ENCODE measurements around the gene TPRG1L.
"Not testable (repeated sequence)": the region's sequence is repeated elsewhere in the genome, so short reads cannot be mapped to it uniquely, and the experiment has no call there.

TPRG1L gene

GRCh38 chr1:3624200-3625136 is at the start of gene TPRG1L:
Gene TPRG1L, plus strand, starts transcription at chr1:3625015. Its CDS starts 58 bp downstream, at chr1:3625073.
- peak; percentile 99 for DNase-seq

GRCh38 chr1:3575515-3575914 is 49.3 kb upstream of the TPRG1L start:
- DNase-seq: not testable (repeated sequence)

- DNase-seq: no peak
Measured at GRCh38 chr1:3575993-3576392, 48.8 kb upstream of the TPRG1L start.

GRCh38 chr1:3577300-3577699 is 47.5 kb upstream of the TPRG1L start:
- no peak for DNase-seq

- no peak for DNase-seq
Measured at GRCh38 chr1:3577711-3578432, 46.9 kb upstream of the TPRG1L start.

- DNase-seq: no peak
Measured at GRCh38 chr1:3578433-3578805, 46.4 kb upstream of the TPRG1L start.

- DNase-seq: no peak
Measured at GRCh38 chr1:3578906-3579305, 45.9 kb upstream of the TPRG1L start.

- no peak for DNase-seq
Measured at GRCh38 chr1:3579626-3580025, 45.2 kb upstream of the TPRG1L start.

- no peak for DNase-seq
Measured at GRCh38 chr1:3580231-3580630, 44.6 kb upstream of the TPRG1L start.

GRCh38 chr1:3581296-3582036 is 43.3 kb upstream of the TPRG1L start:
- DNase-seq: no peak

- not testable (repeated sequence) for DNase-seq
Measured at GRCh38 chr1:3583751-3584150, 41.1 kb upstream of the TPRG1L start.

GRCh38 chr1:3584915-3585314 is 39.9 kb upstream of the TPRG1L start:
- no peak for DNase-seq

GRCh38 chr1:3585353-3585868 is 39.4 kb upstream of the TPRG1L start:
- not testable (repeated sequence) for DNase-seq

- DNase-seq: no peak
Measured at GRCh38 chr1:3585940-3586568, 38.8 kb upstream of the TPRG1L start.

GRCh38 chr1:3586986-3587759 is 37.6 kb upstream of the TPRG1L start:
- DNase-seq: no peak

- DNase-seq: no peak
Measured at GRCh38 chr1:3588395-3588794, 36.4 kb upstream of the TPRG1L start.

GRCh38 chr1:3590139-3590763 is 34.6 kb upstream of the TPRG1L start:
- DNase-seq: no peak

GRCh38 chr1:3590951-3591865 is 33.6 kb upstream of the TPRG1L start:
- DNase-seq: no peak

GRCh38 chr1:3593334-3593733 is 31.5 kb upstream of the TPRG1L start:
- DNase-seq: no peak

GRCh38 chr1:3593745-3594144 is 31.1 kb upstream of the TPRG1L start:
- no peak for DNase-seq

Measured in activated CD4-positive, alpha-beta T cell treated with anti-CD3 and anti-CD28 coated beads, Interleukin-2, Interleukin-6, amounts not matched to agents 100 ng/mL and 50 ng/mL, durations not matched to agents 16 hours and 8 hours (primary cell).